Keratinocyte (primary cell): ENCODE measurements around the gene GLUD1.

Experiments
- EZH2 ChIP-seq: IDR thresholded peaks from one replicate; pipeline ENCODE4 v1.6.1; 2012; ENCODE audit warnings: inconsistent platforms, mild to moderate bottlenecking, low read length, moderate library complexity
- TF ChIP-seq, protein P1 (sequence below), 3 experiments: IDR thresholded peaks in 1 of 3; conservative IDR thresholded peaks in 1 of 3; optimal IDR thresholded peaks in 1 of 3; 2 replicates in 2 of 3; 3 replicates in 1 of 3; pipeline versions ENCODE3 to v1.5.1; 2011; ENCODE audit warnings: low read length in 3 of 3, mild to moderate bottlenecking in 3 of 3, moderate library complexity in 2 of 3, control low read depth in 1 of 3, inconsistent platforms in 1 of 3; ENCODE audit not compliant: insufficient read depth in 2 of 3; ENCODE audit errors: extremely low read depth in 1 of 3

DNA sequence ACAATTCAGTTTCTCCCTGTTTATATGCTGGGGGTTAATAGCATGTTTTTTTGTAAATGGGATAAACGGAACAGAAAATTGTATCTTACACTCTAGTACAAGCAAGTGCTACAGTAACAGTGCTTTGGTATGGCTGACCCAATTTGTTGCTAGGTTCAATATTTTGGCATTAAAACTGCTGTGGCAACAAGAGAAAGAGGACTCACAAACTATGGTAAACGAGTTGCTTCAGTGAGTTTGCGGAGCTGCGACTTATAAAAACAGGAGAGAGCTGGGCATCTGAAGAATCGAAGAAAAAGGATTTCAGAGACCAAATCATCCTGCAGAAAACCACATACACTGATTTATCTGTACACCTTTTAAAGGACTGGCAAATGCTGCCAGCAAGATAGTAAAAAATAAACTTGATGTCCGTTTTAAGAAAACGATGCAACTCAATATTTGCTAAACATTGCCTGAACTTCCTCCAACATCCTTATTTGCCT lies 2.2 kb downstream of the GLUD1 start:
- TF ChIP-seq, protein P1, sequence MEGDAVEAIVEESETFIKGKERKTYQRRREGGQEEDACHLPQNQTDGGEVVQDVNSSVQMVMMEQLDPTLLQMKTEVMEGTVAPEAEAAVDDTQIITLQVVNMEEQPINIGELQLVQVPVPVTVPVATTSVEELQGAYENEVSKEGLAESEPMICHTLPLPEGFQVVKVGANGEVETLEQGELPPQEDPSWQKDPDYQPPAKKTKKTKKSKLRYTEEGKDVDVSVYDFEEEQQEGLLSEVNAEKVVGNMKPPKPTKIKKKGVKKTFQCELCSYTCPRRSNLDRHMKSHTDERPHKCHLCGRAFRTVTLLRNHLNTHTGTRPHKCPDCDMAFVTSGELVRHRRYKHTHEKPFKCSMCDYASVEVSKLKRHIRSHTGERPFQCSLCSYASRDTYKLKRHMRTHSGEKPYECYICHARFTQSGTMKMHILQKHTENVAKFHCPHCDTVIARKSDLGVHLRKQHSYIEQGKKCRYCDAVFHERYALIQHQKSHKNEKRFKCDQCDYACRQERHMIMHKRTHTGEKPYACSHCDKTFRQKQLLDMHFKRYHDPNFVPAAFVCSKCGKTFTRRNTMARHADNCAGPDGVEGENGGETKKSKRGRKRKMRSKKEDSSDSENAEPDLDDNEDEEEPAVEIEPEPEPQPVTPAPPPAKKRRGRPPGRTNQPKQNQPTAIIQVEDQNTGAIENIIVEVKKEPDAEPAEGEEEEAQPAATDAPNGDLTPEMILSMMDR (optimal IDR thresholded peaks at IDR 0.05 in 1 of 3, IDR thresholded peaks at IDR 0.05 in 1 of 3, conservative IDR thresholded peaks at IDR 0.05 in 1 of 3; ENCODE audit: extremely low read depth in 1 of 3, insufficient read depth in 2 of 3, low read length in 3 of 3): no peak
- no peak for TF ChIP-seq EZH2
